ENCODE measurements around the gene MYO3B.

Gene MYO3B

GRCh38 chr2:170492010-170492409 lies 314.1 kb downstream of the MYO3B start:
- ChIA-PET POLR2A (ENCODE audit: low non-redundant PET) (no interaction called here), CTCF (no interaction called here)
- TF ChIP-seq CTCF (conservative IDR thresholded peaks at IDR 0.05; ENCODE audit: low read depth): no peak
- DNase-seq (ENCODE audit: low spot score): no peak
- no peak overlapping the region for H3K27ac ChIP-seq

DNA sequence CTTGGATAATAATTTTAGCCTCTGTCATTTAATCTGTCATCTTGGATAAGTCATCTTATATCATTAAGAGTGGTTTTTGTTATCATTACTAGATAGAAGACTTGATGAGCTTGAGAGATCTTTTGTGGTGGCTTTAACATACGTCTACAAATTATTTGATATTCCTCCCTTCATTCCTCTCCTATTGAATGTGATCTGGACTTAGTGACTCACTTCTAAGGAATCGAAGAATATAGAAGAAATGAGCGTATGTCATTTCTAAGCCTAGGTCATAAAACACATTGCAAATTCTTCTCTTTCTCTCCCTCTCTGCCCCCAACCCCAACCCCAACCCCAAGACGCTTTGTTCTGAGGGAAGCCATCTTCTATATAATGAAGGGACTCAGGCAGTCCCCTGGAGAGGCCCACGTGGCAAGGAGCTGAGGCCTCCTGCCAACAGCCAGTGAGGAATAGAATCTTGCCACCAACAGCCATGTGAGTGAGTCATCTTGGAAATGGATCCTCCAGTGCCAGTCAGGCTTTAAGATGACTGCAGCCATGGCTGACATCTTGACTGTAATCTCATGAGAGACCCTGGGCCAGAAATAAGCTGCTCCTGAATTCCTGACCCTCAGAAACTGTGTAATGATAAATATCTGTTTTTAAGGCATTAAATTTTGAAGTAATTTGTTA lies 315.6 kb downstream of the MYO3B start:
- H3K27ac ChIP-seq: no peak overlapping the region
- TF ChIP-seq CTCF (conservative IDR thresholded peaks at IDR 0.05; ENCODE audit: low read depth): no peak
- ChIA-PET CTCF (no interaction called here), POLR2A (ENCODE audit: low non-redundant PET) (no interaction called here)
- DNase-seq (ENCODE audit: low spot score): no peak

DNA sequence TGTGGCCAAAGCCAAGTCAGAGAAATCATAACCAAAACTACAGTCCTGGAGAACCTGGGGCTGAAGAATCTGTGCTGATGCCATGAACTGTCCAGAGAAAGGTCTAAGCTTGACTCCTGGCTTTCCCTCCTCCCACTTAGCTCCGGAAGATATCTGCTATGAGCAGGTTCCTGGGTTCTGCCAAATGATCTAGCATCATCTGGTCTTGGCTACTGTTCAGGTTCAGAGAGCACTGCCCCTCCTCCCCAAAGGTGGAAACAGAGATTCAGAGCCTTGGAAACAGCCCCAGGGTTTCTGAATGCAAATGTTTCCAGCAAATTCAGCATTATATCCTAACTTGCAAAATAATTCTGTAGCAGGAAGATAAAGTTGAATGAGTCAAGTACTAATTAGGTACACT lies 317.9 kb downstream of the MYO3B start:
- ChIA-PET POLR2A (ENCODE audit: low non-redundant PET) (no interaction called here), CTCF (interaction anchor here (0.6 to 0.9 kb wide), 3 partner anchors 47 to 228 kb away, joined by 3 to 11 read pairs (median 6); no protein-coding TSS in a partner anchor)
- no peak overlapping the region for H3K27ac ChIP-seq
- DNase-seq (ENCODE audit: low spot score): no peak
- TF ChIP-seq CTCF (conservative IDR thresholded peaks at IDR 0.05; ENCODE audit: low read depth): no peak

DNA sequence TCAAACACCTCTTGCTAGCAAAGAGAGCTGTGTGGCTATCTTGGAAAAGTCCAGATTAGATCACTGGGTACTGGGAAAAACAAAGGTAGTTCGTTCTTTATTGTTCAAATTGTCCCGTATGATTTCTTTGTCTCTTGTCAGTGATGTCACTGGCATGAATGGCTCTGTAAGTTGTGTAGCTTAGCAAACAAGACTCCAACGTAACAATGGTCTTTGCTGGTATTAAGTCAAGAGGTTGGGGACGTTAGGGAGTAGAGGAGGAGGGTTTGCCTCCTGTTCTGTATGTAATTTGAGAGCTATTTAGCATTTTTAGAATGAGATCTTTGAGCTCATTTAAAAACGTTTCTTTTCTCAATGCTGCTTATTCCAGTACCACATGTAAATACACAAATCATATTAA lies 320.7 kb downstream of the MYO3B start:
- ChIA-PET POLR2A (ENCODE audit: low non-redundant PET) (no interaction called here), CTCF (no interaction called here)
- no peak for DNase-seq (ENCODE audit: low spot score)
- H3K27ac ChIP-seq: no peak overlapping the region
- no peak for TF ChIP-seq CTCF (conservative IDR thresholded peaks at IDR 0.05; ENCODE audit: low read depth)

- ChIA-PET CTCF (no interaction called here), POLR2A (ENCODE audit: low non-redundant PET) (no interaction called here)
- no peak for DNase-seq (ENCODE audit: low spot score)
- no peak for TF ChIP-seq CTCF (conservative IDR thresholded peaks at IDR 0.05; ENCODE audit: low read depth)
- H3K27ac ChIP-seq: no peak overlapping the region
Measured at GRCh38 chr2:170500104-170500503, 322.2 kb downstream of the MYO3B start.

- CTCF ChIA-PET: no interaction called here
Measured at GRCh38 chr2:170500770-170501169, 322.8 kb downstream of the MYO3B start.

More at GRCh38 chr2:170500770-170501169, 322.8 kb downstream of the MYO3B start:
- POLR2A ChIA-PET (ENCODE audit: low non-redundant PET): no interaction called here
- DNase-seq (ENCODE audit: low spot score): no peak
- no peak for TF ChIP-seq CTCF (conservative IDR thresholded peaks at IDR 0.05; ENCODE audit: low read depth)
- H3K27ac ChIP-seq: no peak overlapping the region

Data from RWPE1 (cell line).